ENCODE results near the gene CSRNP3.
A peak's percentile ranks its signal among the peaks of the same experiment; 100 is the strongest.

Gene CSRNP3

GRCh38 chr2:165667375-165667774 lies 197.9 kb downstream of the CSRNP3 start (continued):
- no peak for TF ChIP-seq ZNF26 (tag by site-specific recombination; IDR thresholded peaks at IDR 0.05)
- no peak for TF ChIP-seq ZFP3 (tag by site-specific recombination; IDR thresholded peaks at IDR 0.05; ENCODE audit: low read depth)

DNA sequence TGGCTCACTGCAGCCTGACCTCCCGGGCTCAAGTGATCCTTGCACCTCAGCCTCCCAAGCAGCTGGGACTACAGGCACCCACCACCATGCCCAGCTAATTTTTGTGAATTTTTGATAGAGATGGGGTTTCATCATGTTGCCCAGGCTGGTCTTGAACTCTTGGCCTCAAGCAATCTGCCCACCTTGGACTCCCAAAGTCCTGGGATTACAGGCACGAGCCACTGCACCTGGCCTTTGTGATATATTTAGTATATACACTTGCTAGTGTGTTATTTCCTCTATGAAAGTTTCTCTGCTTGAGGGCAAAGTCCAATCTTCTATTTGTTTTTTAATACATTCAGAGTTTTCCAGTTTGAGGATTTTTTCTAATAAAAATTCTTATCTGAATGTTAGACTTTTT lies 205.3 kb downstream of the CSRNP3 start:
- no peak overlapping the region for H3K27ac ChIP-seq (ENCODE audit: extremely low read depth, low read depth, low read length)

GRCh38 chr2:165675551-165675968 lies 206.1 kb downstream of the CSRNP3 start:
- CTCF ChIA-PET = interaction anchor here (0.6 kb wide), 1 partner anchor 261 kb away, joined by 3 read pairs; no protein-coding TSS in a partner anchor
- no peak overlapping the region for H3K27ac ChIP-seq (ENCODE audit: extremely low read depth, low read depth, low read length)
- no peaks in the 10 kb centered on the region for H3K4me1 ChIP-seq (ENCODE audit: control insufficient read depth, insufficient read depth, low read length)

More for the DNA sequence above, 205.3 kb downstream of the CSRNP3 start:
- POLR2A ChIA-PET = no interaction called here
- peaks cover 0 to 33% of the 10 kb centered on the region in 2 experiments; a peak in 1 of 3 replicates for H3K36me3 ChIP-seq (ENCODE audit: control insufficient read depth in 2 of 2, insufficient read depth in 1 of 2, low read length in 2 of 2)
- CTCF ChIA-PET = interaction anchor here (0.6 kb wide), 1 partner anchor 261 kb away, joined by 3 read pairs; no protein-coding TSS in a partner anchor
- H3K9me3 ChIP-seq (ENCODE audit: control insufficient read depth, insufficient read depth, low read depth, low read length) = no peaks in the 10 kb centered on the region
- no peak overlapping the region for H3K4me3 ChIP-seq (ENCODE audit: low read depth, low read length)
- TF ChIP-seq SP3 (tag by site-specific recombination; IDR thresholded peaks at IDR 0.05) (no peak), YY2 (tag by site-specific recombination; IDR thresholded peaks at IDR 0.05) (no peak), ZNF658 (tag by site-specific recombination; IDR thresholded peaks at IDR 0.05) (no peak), ZNF776 (tag by site-specific recombination; IDR thresholded peaks at IDR 0.05; ENCODE audit: borderline replicate concordance) (no peak), KLF1 (tag by site-specific recombination; IDR thresholded peaks at IDR 0.05) (no peak), ZNF626 (tag by site-specific recombination; IDR thresholded peaks at IDR 0.05) (no peak)
- no peaks in the 10 kb centered on the region for H3K4me1 ChIP-seq (ENCODE audit: control insufficient read depth, insufficient read depth, low read length)

GRCh38 chr2:165678882-165679281 lies 209.4 kb downstream of the CSRNP3 start:
- POLR2A ChIA-PET = no interaction called here
- H3K27ac ChIP-seq (ENCODE audit: extremely low read depth, low read depth, low read length) = no peak overlapping the region
- CTCF ChIA-PET = interaction anchor here (0.6 kb wide), 1 partner anchor 269 kb away, joined by 3 read pairs; no protein-coding TSS in a partner anchor
- no peaks in the 10 kb centered on the region for H3K9me3 ChIP-seq (ENCODE audit: control insufficient read depth, insufficient read depth, low read depth, low read length)
- no peak overlapping the region for H3K4me3 ChIP-seq (ENCODE audit: low read depth, low read length)
- H3K4me1 ChIP-seq (ENCODE audit: control insufficient read depth, insufficient read depth, low read length) = no peaks in the 10 kb centered on the region
- peaks cover 0 to 33% of the 10 kb centered on the region in 2 experiments; a peak in 1 of 3 replicates for H3K36me3 ChIP-seq (ENCODE audit: control insufficient read depth in 2 of 2, insufficient read depth in 1 of 2, low read length in 2 of 2)
- no peak for TF ChIP-seq ZNF341 (tag by site-specific recombination; IDR thresholded peaks at IDR 0.05; ENCODE audit: low read depth)
- peak; percentile 79 for TF ChIP-seq ZNF513 (tag by site-specific recombination; IDR thresholded peaks at IDR 0.05)

More at GRCh38 chr2:165675551-165675968, 206.1 kb downstream of the CSRNP3 start:
- POLR2A ChIA-PET = no interaction called here
- no peak overlapping the region for H3K4me3 ChIP-seq (ENCODE audit: low read depth, low read length)
- peaks cover 0 to 33% of the 10 kb centered on the region in 2 experiments; a peak in 1 of 3 replicates for H3K36me3 ChIP-seq (ENCODE audit: control insufficient read depth in 2 of 2, insufficient read depth in 1 of 2, low read length in 2 of 2)
- TF ChIP-seq MZF1 (tag by site-specific recombination; IDR thresholded peaks at IDR 0.05; ENCODE audit: borderline replicate concordance) (no peak), ZNF26 (tag by site-specific recombination; IDR thresholded peaks at IDR 0.05) (no peak), SETDB1 (IDR thresholded peaks at IDR 0.05; ENCODE audit: insufficient read length, low read length) (no peak), ZNF837 (tag by site-specific recombination; IDR thresholded peaks at IDR 0.05) (no peak), ZNF391 (tag by site-specific recombination; IDR thresholded peaks at IDR 0.05; ENCODE audit: borderline replicate concordance, low read depth) (no peak)
- H3K9me3 ChIP-seq (ENCODE audit: control insufficient read depth, insufficient read depth, low read depth, low read length) = no peaks in the 10 kb centered on the region
